ENCODE data around the gene EML5. TPM values are rescaled to one million over a fixed set of nuclear protein-coding genes. Genes with fewer than 3 reads are reported as not detected.
"Not testable (repeated sequence)": the region's sequence is repeated elsewhere in the genome, so short reads cannot be mapped to it uniquely, and the experiment has no call there.

The EML5 gene
- total and polyA plus RNA-seq, 5 experiments from 2014 or later: 0.23 to 7.5 (median 1.1) TPM

- no peak for ATAC-seq
- no peak for DNase-seq
- Mint-ChIP-seq H3K36me3 (no peaks in the 10 kb centered on the region), H3K4me3 (no peak overlapping the region), H3K27me3 (peaks cover 9 to 33% (median 13%) of the 10 kb centered on the region in 5 donors), H3K4me1 (peaks cover 0 to 4% (median under 1%) of the 10 kb centered on the region in 4 donors), H3K9me3 (no peaks in the 10 kb centered on the region), H3K27ac (no peak overlapping the region)
- POLR2A ChIA-PET: no interaction called here
Observed at GRCh38 chr14:88798156-88798555, 5.4 kb upstream of the EML5 start.

- H3K4me3 Mint-ChIP-seq: peak overlapping the region; percentile 76 to 91 (median 82)
- ATAC-seq (no peak), DNase-seq (no peak)
- H3K36me3 Mint-ChIP-seq: no peaks in the 10 kb centered on the region
- peaks cover 0 to 12% (median 0%) of the 10 kb centered on the region in 5 donors for H3K27me3 Mint-ChIP-seq
- H3K9me3 Mint-ChIP-seq: no peaks in the 10 kb centered on the region
- peak overlapping the region; percentile 31 to 94 (median 68) for H3K27ac Mint-ChIP-seq
- peaks cover 5 to 29% (median 22%) of the 10 kb centered on the region in 4 donors for H3K4me1 Mint-ChIP-seq
- POLR2A ChIA-PET: interaction anchor here (2.3 kb wide), 1 partner anchor 31 kb away, joined by 21 read pairs; the partner anchor contains the start of gene TTC8
Observed at GRCh38 chr14:88793259-88793625, 489 bp upstream of the EML5 start.

DNA sequence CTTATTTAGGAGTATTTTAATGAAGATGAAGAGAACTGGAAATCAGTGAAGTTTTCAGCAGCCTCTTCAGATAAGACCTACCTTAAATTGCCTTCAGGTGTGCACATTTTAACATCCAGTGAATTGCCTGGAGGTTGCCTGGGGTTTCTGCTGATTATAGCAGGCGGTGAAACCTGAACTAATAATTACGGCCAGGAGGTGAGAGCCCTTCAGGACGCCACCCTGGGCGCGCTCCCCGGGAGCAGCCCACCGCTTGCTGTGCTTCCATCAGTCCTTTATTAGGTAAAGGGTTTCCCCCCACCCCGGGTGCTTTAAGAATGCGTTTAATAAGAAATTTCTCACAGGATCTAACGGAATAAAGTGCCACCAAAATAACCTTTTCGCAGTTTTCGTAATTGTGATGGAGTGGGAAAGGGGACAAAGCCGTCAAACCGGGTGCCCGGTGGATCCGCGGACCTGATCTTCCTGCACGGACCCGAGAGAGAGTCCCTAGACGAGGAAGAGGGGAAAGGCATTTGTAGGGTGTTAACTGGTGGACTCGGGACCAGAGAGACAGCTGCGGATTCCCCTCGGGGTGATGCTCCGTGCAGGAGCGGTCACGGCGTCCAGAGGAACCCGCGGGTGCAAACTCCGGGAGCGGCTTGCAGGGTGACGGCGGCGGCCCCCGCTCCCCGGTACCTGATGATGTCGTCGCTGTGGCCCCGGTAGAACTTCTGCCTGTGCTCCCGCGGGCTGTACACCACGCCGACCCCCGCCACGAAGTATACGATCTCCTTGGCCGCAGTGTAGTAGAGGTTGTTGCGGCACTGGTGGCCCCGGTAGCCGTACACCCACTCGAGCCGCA lies 902 bp downstream of the EML5 start:
- H3K4me3 Mint-ChIP-seq: peak overlapping the region; percentile 82 to 93 (median 90)
- peak overlapping the region; percentile 38 to 94 (median 91) for H3K27ac Mint-ChIP-seq
- DNase-seq (peak in 4 of 10 donors; percentile 6 to 67 (median 11)), ATAC-seq (no peak)
- H3K9me3 Mint-ChIP-seq: peaks cover 0 to 3% (median 0%) of the 10 kb centered on the region in 9 donors
- peaks cover 5 to 29% (median 22%) of the 10 kb centered on the region in 4 donors for H3K4me1 Mint-ChIP-seq
- peaks cover 0 to 3% (median 0%) of the 10 kb centered on the region in 3 donors for H3K36me3 Mint-ChIP-seq
- peaks cover 0 to 13% (median 0%) of the 10 kb centered on the region in 5 donors for H3K27me3 Mint-ChIP-seq
- POLR2A ChIA-PET: interaction anchor here (0.9 to 2.3 kb wide), 2 partner anchors 33 to 1592 kb away, joined by 4 to 21 read pairs; partner anchors contain the start of gene TTC8

- ATAC-seq (no peak), DNase-seq (peak in 1 of 10 donors; percentile 9)
- H3K27me3 Mint-ChIP-seq: peaks cover 0 to 13% (median 0%) of the 10 kb centered on the region in 5 donors
- H3K36me3 Mint-ChIP-seq: peaks cover 0 to 5% (median 0%) of the 10 kb centered on the region in 3 donors
- peaks cover 5 to 29% (median 22%) of the 10 kb centered on the region in 4 donors for H3K4me1 Mint-ChIP-seq
- POLR2A ChIA-PET: interaction anchor here (2.3 kb wide), 1 partner anchor 33 kb away, joined by 21 read pairs; the partner anchor contains the start of gene TTC8
- H3K27ac Mint-ChIP-seq: peak overlapping the region in 7 of 10 donors; percentile 35 to 94 (median 86)
- H3K4me3 Mint-ChIP-seq: peak overlapping the region; percentile 82 to 93 (median 90)
- peaks cover 0 to 6% (median 0%) of the 10 kb centered on the region in 9 donors for H3K9me3 Mint-ChIP-seq
Observed at GRCh38 chr14:88791252-88791621, 1.5 kb downstream of the EML5 start.

- Mint-ChIP-seq H3K27me3 (peaks cover 0 to 16% (median 0%) of the 10 kb centered on the region in 5 donors), H3K4me1 (peaks cover 8 to 29% (median 24%) of the 10 kb centered on the region in 4 donors), H3K27ac (peak overlapping the region in 4 of 10 donors; percentile 8 to 92 (median 62)), H3K4me3 (peak overlapping the region; percentile 13 to 93 (median 89)), H3K36me3 (peaks cover 0 to 5% (median 0%) of the 10 kb centered on the region in 3 donors), H3K9me3 (peaks cover 0 to 6% (median 0%) of the 10 kb centered on the region in 9 donors)
- ATAC-seq (no peak), DNase-seq (no peak)
- POLR2A ChIA-PET: no interaction called here
Observed at GRCh38 chr14:88790501-88791251, 2.1 kb downstream of the EML5 start.

- H3K9me3 Mint-ChIP-seq, H3K36me3 Mint-ChIP-seq, H3K27ac Mint-ChIP-seq, ATAC-seq, POLR2A ChIA-PET, DNase-seq, H3K4me3 Mint-ChIP-seq: not testable (repeated sequence)
- H3K4me1 Mint-ChIP-seq: peaks cover 12 to 29% (median 25%) of the 10 kb centered on the region in 4 donors
- peaks cover 0 to 18% (median 0%) of the 10 kb centered on the region in 5 donors for H3K27me3 Mint-ChIP-seq
Observed at GRCh38 chr14:88789573-88789972, 3.2 kb downstream of the EML5 start.

DNA sequence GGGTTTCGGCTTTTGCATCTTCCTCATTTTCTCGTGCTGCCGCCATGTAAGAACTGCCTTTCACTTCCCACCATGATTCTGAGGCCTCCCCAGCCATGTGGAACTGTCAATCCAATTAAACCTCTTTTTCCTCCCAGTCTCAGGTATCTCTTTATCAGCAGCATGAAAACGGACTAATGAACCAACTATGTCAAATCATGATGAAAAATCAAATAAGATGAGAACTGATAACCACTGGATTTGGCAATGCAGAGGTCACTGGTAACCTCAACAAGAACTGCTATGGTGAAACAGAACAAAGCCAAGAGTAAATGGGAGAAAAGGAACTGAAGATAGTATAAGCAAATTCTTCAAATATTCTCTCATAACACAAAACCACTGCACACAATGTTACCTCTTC lies 6.0 kb downstream of the EML5 start:
- ATAC-seq (no peak), DNase-seq (no peak)
- peaks cover 15 to 23% (median 19%) of the 10 kb centered on the region in 4 donors for H3K4me1 Mint-ChIP-seq
- H3K4me3 Mint-ChIP-seq: no peak overlapping the region
- peaks cover 13 to 25% (median 20%) of the 10 kb centered on the region in 3 donors for H3K36me3 Mint-ChIP-seq
- no peak overlapping the region for H3K27ac Mint-ChIP-seq
- H3K27me3 Mint-ChIP-seq: peaks cover 0 to 17% (median 3%) of the 10 kb centered on the region in 5 donors
- peaks cover 13 to 32% (median 21%) of the 10 kb centered on the region in 9 donors for H3K9me3 Mint-ChIP-seq
- POLR2A ChIA-PET: no interaction called here

DNA sequence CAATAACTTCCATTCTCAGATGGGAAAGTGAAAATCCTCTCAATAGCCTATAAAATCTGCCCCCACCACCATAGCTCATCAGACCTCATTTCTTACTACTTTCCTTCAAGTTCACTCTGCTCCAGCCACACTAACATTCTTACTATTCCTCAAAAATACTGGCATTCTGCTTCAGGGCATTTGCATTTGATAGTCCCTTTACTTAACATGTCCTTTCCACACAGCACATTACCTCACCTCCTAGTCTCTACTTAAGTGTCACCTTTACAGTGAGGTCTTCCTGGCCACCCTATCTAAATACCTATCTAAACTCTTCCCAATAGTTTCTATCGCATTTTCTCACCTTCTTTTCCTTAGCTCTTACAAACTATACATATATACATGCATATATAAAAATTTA lies 6.8 kb downstream of the EML5 start:
- H3K27me3 Mint-ChIP-seq: peaks cover 0 to 14% (median 3%) of the 10 kb centered on the region in 5 donors
- ATAC-seq (no peak), DNase-seq (no peak)

GRCh38 chr14:88775532-88775931 lies 17.2 kb downstream of the EML5 start:
- DNase-seq: no peak
- Mint-ChIP-seq H3K27me3 (peaks cover 0 to 6% (median 0%) of the 10 kb centered on the region in 5 donors), H3K27ac (peak overlapping the region in 2 of 10 donors; percentile 9 to 11), H3K4me3 (no peak overlapping the region), H3K4me1 (peaks cover 0 to 10% (median 5%) of the 10 kb centered on the region in 4 donors), H3K36me3 (peaks cover 5 to 22% (median 11%) of the 10 kb centered on the region in 3 donors), H3K9me3 (peaks cover 0 to 4% (median 2%) of the 10 kb centered on the region in 9 donors)
- no peak for ATAC-seq
- POLR2A ChIA-PET: no interaction called here

More for the DNA sequence above, 6.8 kb downstream of the EML5 start:
- Mint-ChIP-seq H3K27ac (no peak overlapping the region), H3K4me3 (no peak overlapping the region), H3K9me3 (peaks cover 13 to 33% (median 22%) of the 10 kb centered on the region in 9 donors), H3K4me1 (peaks cover 11 to 15% (median 12%) of the 10 kb centered on the region in 4 donors), H3K36me3 (peaks cover 15 to 28% (median 26%) of the 10 kb centered on the region in 3 donors)
- POLR2A ChIA-PET: no interaction called here

- Mint-ChIP-seq H3K4me1 (peaks cover 0 to 5% (median 2%) of the 10 kb centered on the region in 4 donors), H3K27me3 (no peaks in the 10 kb centered on the region), H3K4me3 (no peak overlapping the region), H3K9me3 (peaks cover 0 to 42% (median 19%) of the 10 kb centered on the region in 9 donors), H3K36me3 (peaks cover 13 to 38% (median 38%) of the 10 kb centered on the region in 3 donors), H3K27ac (no peak overlapping the region)
- ATAC-seq (no peak), DNase-seq (no peak)
- POLR2A ChIA-PET: no interaction called here
Observed at GRCh38 chr14:88770736-88771135, 22.0 kb downstream of the EML5 start.

GRCh38 chr14:88765130-88765529 lies 27.6 kb downstream of the EML5 start:
- ATAC-seq: no peak
- peaks cover 12 to 89% (median 31%) of the 10 kb centered on the region in 9 donors for H3K9me3 Mint-ChIP-seq
- peaks cover 0 to 5% (median 0%) of the 10 kb centered on the region in 4 donors for H3K4me1 Mint-ChIP-seq
- no peak overlapping the region for H3K27ac Mint-ChIP-seq
- H3K27me3 Mint-ChIP-seq: peaks cover 0 to 2% (median 0%) of the 10 kb centered on the region in 5 donors
- DNase-seq: no peak
- H3K36me3 Mint-ChIP-seq: peaks cover 16 to 66% (median 64%) of the 10 kb centered on the region in 3 donors
- no peak overlapping the region for H3K4me3 Mint-ChIP-seq
- POLR2A ChIA-PET: no interaction called here

DNA sequence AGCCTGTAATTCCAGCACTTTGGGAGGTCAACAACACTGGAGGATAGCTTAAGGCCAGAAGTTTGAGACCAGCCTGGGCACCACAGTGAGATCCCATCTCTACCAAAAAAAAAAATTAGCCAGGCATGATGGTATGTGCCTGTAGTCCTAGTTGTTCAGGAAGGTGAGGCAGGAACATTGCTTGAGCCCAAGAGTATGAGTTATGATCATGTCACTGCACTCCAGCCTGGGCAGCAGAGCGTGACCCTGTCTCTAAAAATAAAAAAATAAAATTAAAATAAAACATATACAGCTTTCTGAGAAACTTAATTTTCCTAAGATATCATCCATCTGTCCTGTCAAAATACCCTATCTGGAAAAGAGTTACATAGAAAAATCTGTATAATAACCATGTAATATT lies 38.9 kb downstream of the EML5 start:
- POLR2A ChIA-PET: no interaction called here

More for the DNA sequence above, 38.9 kb downstream of the EML5 start:
- DNase-seq (no peak), ATAC-seq (no peak)
- H3K9me3 Mint-ChIP-seq: peaks cover 0 to 4% (median 0%) of the 10 kb centered on the region in 9 donors
- H3K4me1 Mint-ChIP-seq: peaks cover 0 to 3% (median 0%) of the 10 kb centered on the region in 4 donors
- peaks cover 4 to 6% (median 5%) of the 10 kb centered on the region in 3 donors for H3K36me3 Mint-ChIP-seq
- no peak overlapping the region for H3K4me3 Mint-ChIP-seq
- H3K27me3 Mint-ChIP-seq: no peaks in the 10 kb centered on the region
- H3K27ac Mint-ChIP-seq: no peak overlapping the region
